Measurements from ENCODE around the gene CAMK4. TPM values are rescaled to one million over a fixed set of nuclear protein-coding genes. Genes with fewer than 3 reads are reported as not detected.

The CAMK4 gene
- total RNA-seq, 1 donor from 2014 or later, result 71.8 TPM

DNA sequence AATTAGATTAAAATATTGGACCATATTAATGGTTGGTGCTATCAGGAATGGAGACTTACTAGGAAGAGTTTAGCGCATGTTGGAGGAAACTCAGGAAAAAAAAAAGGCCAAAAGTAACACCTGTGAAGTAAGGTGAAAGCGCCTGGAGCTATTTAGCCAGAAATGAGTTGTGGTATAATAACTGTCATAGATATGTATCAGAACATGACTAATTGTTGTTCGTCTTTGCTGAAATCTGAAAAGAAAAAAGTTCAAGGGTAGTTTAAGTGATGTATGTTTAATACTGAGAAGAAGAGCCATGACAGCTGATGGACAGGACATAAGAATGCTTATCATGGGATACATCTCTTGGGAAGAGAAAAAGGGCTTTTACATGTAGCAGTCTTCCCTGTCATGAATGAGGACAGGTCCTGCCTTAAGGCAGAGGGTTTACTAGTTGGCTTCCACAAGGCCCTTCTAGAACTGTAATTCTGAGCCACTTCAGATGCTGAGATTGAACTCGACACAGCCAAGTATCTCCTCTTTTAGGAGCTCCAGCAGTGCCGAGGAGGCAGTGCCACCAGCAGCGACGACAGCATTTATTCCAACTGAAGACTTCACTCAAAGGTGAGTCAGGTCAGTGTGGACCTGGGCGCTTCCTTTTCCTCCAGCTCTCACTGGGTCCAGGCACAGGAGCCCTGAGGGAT is 940 bp upstream of the CAMK4 start:
- DNase-seq (ENCODE audit: low spot score), result no peak
- Mint-ChIP-seq H3K4me1 (ENCODE audit: low read depth) (peaks cover 41% of the 10 kb centered on the region), H3K36me3 (ENCODE audit: low read depth) (peaks cover 23% of the 10 kb centered on the region), H3K27me3 (ENCODE audit: low read depth) (no peaks in the 10 kb centered on the region), H3K9me3 (no peaks in the 10 kb centered on the region), H3K4me3 (ENCODE audit: low read depth) (peak overlapping the region; percentile 88), H3K27ac (peak overlapping the region; percentile 97)
- intact Hi-C loops (cut with micrococcal nuclease), result loop anchor here (1.0 to 2.0 kb wide), 3 partner anchors 12 to 55 kb away; no protein-coding TSS in a partner anchor

- Mint-ChIP-seq H3K36me3 (ENCODE audit: low read depth) (peaks cover 33% of the 10 kb centered on the region), H3K27ac (peak overlapping the region; percentile 96), H3K4me1 (ENCODE audit: low read depth) (peaks cover 54% of the 10 kb centered on the region), H3K9me3 (no peaks in the 10 kb centered on the region), H3K27me3 (ENCODE audit: low read depth) (no peaks in the 10 kb centered on the region), H3K4me3 (ENCODE audit: low read depth) (peak overlapping the region; percentile 97)
- intact Hi-C loops (cut with micrococcal nuclease), result loop anchor here (1.0 to 5.0 kb wide), 3 partner anchors 8 to 132 kb away; partner anchors contain the start of gene WDR36
- no peak for DNase-seq (ENCODE audit: low spot score)
Measured at GRCh38 chr5:111224561-111225345, 569 bp downstream of the CAMK4 start.

- Mint-ChIP-seq H3K36me3 (ENCODE audit: low read depth) (peaks cover 35% of the 10 kb centered on the region), H3K4me3 (ENCODE audit: low read depth) (peak overlapping the region; percentile 97), H3K27ac (peak overlapping the region; percentile 96), H3K9me3 (no peaks in the 10 kb centered on the region), H3K27me3 (ENCODE audit: low read depth) (no peaks in the 10 kb centered on the region), H3K4me1 (ENCODE audit: low read depth) (peaks cover 64% of the 10 kb centered on the region)
- no peak for DNase-seq (ENCODE audit: low spot score)
- intact Hi-C loops (cut with micrococcal nuclease), result loop anchor here (2.0 to 5.0 kb wide), 3 partner anchors 67 to 287 kb away; partner anchors contain the start of genes STARD4 and WDR36
Measured at GRCh38 chr5:111225926-111226325, 1.7 kb downstream of the CAMK4 start.

DNA sequence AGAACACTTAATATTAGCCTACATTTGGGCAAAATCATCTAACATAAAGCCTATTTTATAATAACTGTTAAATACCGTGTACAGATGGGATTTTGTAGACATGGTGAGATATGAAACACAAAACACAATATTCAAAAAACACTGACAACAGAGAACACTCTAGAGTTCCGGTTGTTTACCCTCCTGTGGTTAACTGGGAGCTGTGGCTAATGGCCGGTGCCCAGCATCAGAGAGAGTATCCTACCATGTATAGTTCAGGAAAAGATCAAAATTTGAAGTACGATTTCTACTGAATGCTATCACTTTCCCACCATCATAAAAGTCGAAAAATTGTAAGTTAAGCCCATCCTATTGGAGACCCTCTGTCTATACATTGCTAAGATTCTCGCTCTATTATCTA is 2.4 kb downstream of the CAMK4 start:
- no peaks in the 10 kb centered on the region for H3K27me3 Mint-ChIP-seq (ENCODE audit: low read depth)
- H3K9me3 Mint-ChIP-seq, result no peaks in the 10 kb centered on the region
- peaks cover 69% of the 10 kb centered on the region for H3K4me1 Mint-ChIP-seq (ENCODE audit: low read depth)
- peaks cover 35% of the 10 kb centered on the region for H3K36me3 Mint-ChIP-seq (ENCODE audit: low read depth)
- H3K27ac Mint-ChIP-seq, result peak overlapping the region; percentile 96
- peak overlapping the region; percentile 97 for H3K4me3 Mint-ChIP-seq (ENCODE audit: low read depth)
- intact Hi-C loops (cut with micrococcal nuclease), result loop anchor here (2.0 to 5.0 kb wide), 2 partner anchors 134 to 286 kb away; partner anchors contain the start of genes STARD4 and WDR36
- no peak for DNase-seq (ENCODE audit: low spot score)

DNA sequence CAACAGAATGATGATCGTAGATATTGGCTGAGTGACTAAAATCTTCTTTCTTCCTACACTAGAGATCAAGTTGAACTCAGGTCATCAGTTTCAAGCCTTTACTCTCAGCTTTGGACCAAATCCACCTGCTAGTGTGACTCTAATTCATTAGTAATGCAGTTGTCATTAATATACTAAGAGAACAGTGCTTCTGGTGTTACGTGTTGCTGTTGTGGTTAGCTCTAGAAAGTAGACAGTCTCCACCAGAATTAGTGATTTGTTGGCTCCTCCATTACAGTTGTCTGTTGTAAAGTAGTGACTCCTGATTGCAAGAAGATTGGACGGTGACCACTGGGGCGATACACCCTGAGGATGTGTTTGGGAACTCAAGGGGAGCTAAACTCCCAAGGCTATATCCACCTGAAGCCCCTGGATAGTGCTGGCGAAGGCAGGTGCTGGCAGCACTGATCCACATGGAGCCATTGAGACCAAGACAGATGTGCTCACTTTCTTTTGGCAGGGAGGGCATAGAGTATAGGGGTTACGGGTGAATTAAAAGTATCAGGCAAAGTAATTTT is 3.1 kb downstream of the CAMK4 start:
- DNase-seq (ENCODE audit: low spot score), result no peak
- intact Hi-C loops (cut with micrococcal nuclease), result loop anchor here (2.0 to 5.0 kb wide), 2 partner anchors 135 to 285 kb away; partner anchors contain the start of genes STARD4 and WDR36
- H3K9me3 Mint-ChIP-seq, result no peaks in the 10 kb centered on the region

DNA sequence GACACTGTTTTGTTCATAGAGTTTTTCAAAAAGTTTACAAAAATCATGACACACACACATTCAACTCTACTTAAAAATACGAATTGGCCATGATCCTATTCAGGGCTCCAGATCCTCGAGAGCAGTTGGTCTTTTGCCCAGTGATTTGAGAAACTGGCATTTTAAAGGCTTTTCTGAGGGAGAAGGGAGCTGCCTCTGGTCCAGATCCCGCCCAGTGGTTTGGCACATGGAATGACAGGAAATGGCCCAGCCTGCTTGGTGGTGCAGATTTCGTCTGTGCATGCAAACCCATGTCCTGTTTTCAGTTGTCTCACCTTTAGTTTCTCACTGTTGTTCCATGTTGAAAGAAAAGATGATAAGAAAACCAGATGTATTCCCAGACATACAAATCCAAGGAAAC is 3.6 kb downstream of the CAMK4 start:
- Mint-ChIP-seq H3K27ac (peak overlapping the region; percentile 87), H3K36me3 (ENCODE audit: low read depth) (peaks cover 35% of the 10 kb centered on the region), H3K4me3 (ENCODE audit: low read depth) (peak overlapping the region; percentile 78), H3K9me3 (no peaks in the 10 kb centered on the region), H3K27me3 (ENCODE audit: low read depth) (no peaks in the 10 kb centered on the region), H3K4me1 (ENCODE audit: low read depth) (peaks cover 71% of the 10 kb centered on the region)
- intact Hi-C loops (cut with micrococcal nuclease), result loop anchor here (2.0 to 5.0 kb wide), 2 partner anchors 136 to 285 kb away; partner anchors contain the start of genes STARD4 and WDR36
- DNase-seq (ENCODE audit: low spot score), result no peak

More for the DNA sequence above, 3.1 kb downstream of the CAMK4 start:
- Mint-ChIP-seq H3K27ac (peak overlapping the region; percentile 87), H3K4me3 (ENCODE audit: low read depth) (peak overlapping the region; percentile 78), H3K36me3 (ENCODE audit: low read depth) (peaks cover 35% of the 10 kb centered on the region), H3K4me1 (ENCODE audit: low read depth) (peaks cover 71% of the 10 kb centered on the region), H3K27me3 (ENCODE audit: low read depth) (no peaks in the 10 kb centered on the region)

DNA sequence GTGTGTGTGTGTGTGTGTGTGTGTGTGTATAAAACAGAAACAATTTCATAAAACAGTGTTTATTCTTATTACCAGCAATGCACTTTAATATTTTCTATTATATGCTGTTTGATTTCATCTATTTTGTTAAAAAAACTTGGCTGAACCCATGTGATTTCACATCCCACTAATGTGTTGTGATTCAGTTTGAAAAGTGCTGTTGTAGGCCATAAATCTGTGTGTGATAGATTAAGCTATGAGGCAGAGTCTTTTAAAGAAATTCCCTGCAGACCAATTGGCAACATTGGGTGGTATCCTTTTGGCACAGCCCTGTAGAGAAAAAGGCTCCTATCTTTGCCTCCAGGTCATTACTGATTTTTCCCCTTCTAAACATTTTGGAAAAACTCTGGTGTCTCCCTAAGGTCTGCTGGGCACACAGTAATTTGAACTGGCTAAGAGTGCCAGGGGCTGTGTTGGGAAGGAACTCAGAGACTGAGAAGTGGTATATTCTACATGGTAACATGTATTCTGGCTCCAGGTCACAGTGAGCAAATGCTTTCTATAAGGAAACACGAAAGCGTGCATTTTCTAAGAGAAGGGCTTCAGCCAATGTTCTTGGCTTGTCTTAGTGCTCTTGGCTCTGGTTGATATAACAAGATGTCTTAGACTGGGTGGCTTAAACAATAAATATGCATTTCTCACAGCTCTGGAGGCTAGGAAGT is 4.5 kb downstream of the CAMK4 start:
- Mint-ChIP-seq H3K36me3 (ENCODE audit: low read depth) (peaks cover 37% of the 10 kb centered on the region), H3K4me1 (ENCODE audit: low read depth) (peaks cover 67% of the 10 kb centered on the region), H3K27me3 (ENCODE audit: low read depth) (no peaks in the 10 kb centered on the region), H3K27ac (peak overlapping the region; percentile 97), H3K9me3 (no peaks in the 10 kb centered on the region), H3K4me3 (ENCODE audit: low read depth) (peak overlapping the region; percentile 77)
- no peak for DNase-seq (ENCODE audit: low spot score)
- intact Hi-C loops (cut with micrococcal nuclease), result loop anchor here (5.0 kb wide), 1 partner anchor 136 kb away; the partner anchor contains the start of gene WDR36

GRCh38 chr5:111229221-111229835 is 5.1 kb downstream of the CAMK4 start:
- peak overlapping the region; percentile 77 for H3K4me3 Mint-ChIP-seq (ENCODE audit: low read depth)
- DNase-seq (ENCODE audit: low spot score), result no peak

DNA sequence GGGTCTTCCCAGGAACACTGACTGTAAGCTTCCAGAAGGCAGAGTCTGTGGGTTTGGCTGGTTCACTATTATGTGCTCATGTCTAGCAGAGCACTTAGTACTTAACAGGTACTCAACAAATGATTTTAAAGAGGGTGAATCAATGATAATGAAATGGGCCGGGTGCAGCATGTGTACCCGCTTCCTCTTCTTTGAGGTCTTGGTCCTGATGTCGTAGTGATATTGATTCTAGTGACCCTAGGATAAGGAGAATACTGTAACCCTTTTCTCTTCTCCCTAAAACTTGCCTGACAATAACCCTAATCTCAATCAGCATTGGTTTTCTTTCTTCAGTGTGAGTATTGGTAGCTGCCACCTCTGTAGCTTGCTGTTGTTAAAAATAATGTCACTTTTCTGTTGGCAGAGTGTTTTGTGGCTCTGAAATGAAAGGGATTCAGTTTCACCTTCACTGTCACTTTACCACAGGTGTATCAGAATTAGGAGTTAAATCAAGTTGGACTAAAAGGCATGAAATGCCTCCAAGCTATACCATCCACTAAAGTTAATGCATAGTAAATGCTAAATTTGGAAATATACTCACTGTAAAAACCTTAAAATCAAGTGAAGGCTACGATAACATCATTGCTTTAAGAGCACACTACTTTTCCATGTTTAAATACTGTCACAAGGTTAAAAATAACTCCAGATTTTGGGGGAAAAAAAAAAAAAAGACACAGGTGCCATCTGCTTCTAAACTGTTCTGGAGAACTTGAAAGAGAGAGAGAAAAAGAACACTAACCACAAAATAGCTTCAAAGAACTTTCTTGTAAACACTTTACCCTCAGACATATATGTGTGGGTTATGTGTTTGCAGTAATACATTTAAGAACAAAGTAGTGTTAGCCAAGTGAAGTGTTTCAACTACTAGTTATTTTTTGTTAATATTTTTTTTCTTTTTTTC is 6.0 kb downstream of the CAMK4 start:
- Mint-ChIP-seq H3K27me3 (ENCODE audit: low read depth) (no peaks in the 10 kb centered on the region), H3K27ac (peak overlapping the region; percentile 97), H3K4me3 (ENCODE audit: low read depth) (peak overlapping the region; percentile 77), H3K36me3 (ENCODE audit: low read depth) (peaks cover 43% of the 10 kb centered on the region), H3K4me1 (ENCODE audit: low read depth) (peaks cover 76% of the 10 kb centered on the region), H3K9me3 (no peaks in the 10 kb centered on the region)
- DNase-seq (ENCODE audit: low spot score), result no peak
- intact Hi-C loops (cut with micrococcal nuclease), result loop anchor here (5.0 kb wide), 6 partner anchors 138 to 1143 kb away; partner anchors contain the start of genes NREP, SLC25A46 and WDR36

More at GRCh38 chr5:111229221-111229835, 5.1 kb downstream of the CAMK4 start:
- peaks cover 70% of the 10 kb centered on the region for H3K4me1 Mint-ChIP-seq (ENCODE audit: low read depth)
- intact Hi-C loops (cut with micrococcal nuclease), result loop anchor here (5.0 kb wide), 1 partner anchor 137 kb away; the partner anchor contains the start of gene WDR36
- peaks cover 40% of the 10 kb centered on the region for H3K36me3 Mint-ChIP-seq (ENCODE audit: low read depth)
- peak overlapping the region; percentile 97 for H3K27ac Mint-ChIP-seq
- H3K27me3 Mint-ChIP-seq (ENCODE audit: low read depth), result no peaks in the 10 kb centered on the region
- H3K9me3 Mint-ChIP-seq, result no peaks in the 10 kb centered on the region

DNA sequence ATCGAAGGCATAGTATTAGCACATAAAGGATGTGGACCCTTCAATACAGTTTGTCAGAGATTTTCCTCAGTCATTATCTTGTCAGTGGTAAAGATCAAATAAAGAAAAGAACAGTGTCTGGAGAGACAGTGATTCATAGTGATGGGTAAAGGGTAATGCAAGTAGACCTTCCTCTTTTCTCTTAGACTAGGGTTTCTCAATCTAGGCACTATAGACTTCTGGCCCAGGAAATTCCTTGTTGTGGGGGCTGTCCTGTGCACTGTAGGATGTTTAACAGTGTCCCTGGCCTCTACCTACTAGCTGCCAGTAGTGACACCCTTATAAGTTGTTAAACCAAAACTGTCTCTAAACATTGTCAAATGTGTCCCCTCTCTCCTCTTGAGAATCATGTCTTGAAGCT is 6.9 kb downstream of the CAMK4 start:
- Mint-ChIP-seq H3K36me3 (ENCODE audit: low read depth) (peaks cover 41% of the 10 kb centered on the region), H3K4me1 (ENCODE audit: low read depth) (peaks cover 77% of the 10 kb centered on the region), H3K9me3 (no peaks in the 10 kb centered on the region), H3K27ac (peak overlapping the region; percentile 85), H3K27me3 (ENCODE audit: low read depth) (no peaks in the 10 kb centered on the region), H3K4me3 (ENCODE audit: low read depth) (peak overlapping the region; percentile 69)
- no peak for DNase-seq (ENCODE audit: low spot score)
- intact Hi-C loops (cut with micrococcal nuclease), result loop anchor here (1.0 to 5.0 kb wide), 6 partner anchors 106 to 1144 kb away; partner anchors contain the start of genes NREP and SLC25A46

Data from activated T-helper 2 cell treated with anti-CD3 and anti-CD28 coated beads, Interferon-gamma antibody, Interleukin-2, Interleukin-4, amounts not matched to agents 10 μg/mL and 5 μg/mL and 100 μg/mL, durations not matched to agents 14 hours and 24 hours and 36 hours (primary cell).